ENCODE results near the gene DOC2A.

Gene DOC2A

GRCh38 chr16:30005341-30006094, 5.3 kb downstream of the DOC2A start:
- DNase-seq (ENCODE audit: low read depth in 2 of 2) = no peak

- DNase-seq (ENCODE audit: low read depth in 2 of 2) = no peak
These were observed 6.0 kb downstream of the DOC2A start for GRCh38 chr16:30004811-30005242.

- no peak for DNase-seq (ENCODE audit: low read depth in 2 of 2)
These were observed 6.4 kb downstream of the DOC2A start for GRCh38 chr16:30004424-30004776.

GRCh38 chr16:30003670-30004423, 7.0 kb downstream of the DOC2A start:
- DNase-seq (ENCODE audit: low read depth in 2 of 2) = no peak

- DNase-seq (ENCODE audit: low read depth in 2 of 2) = no peak
These were observed 8.0 kb downstream of the DOC2A start for GRCh38 chr16:30002614-30003346.

GRCh38 chr16:30000735-30001631, 9.8 kb downstream of the DOC2A start:
- no peak for DNase-seq (ENCODE audit: low read depth in 2 of 2)

GRCh38 chr16:29999605-30000004, 11.2 kb downstream of the DOC2A start:
- no peak for DNase-seq (ENCODE audit: low read depth in 2 of 2)

- DNase-seq (ENCODE audit: low read depth in 2 of 2) = no peak
These were observed 14.0 kb downstream of the DOC2A start for GRCh38 chr16:29996766-29997250.

GRCh38 chr16:29995911-29996765, 14.7 kb downstream of the DOC2A start, which contains the start of gene INO80E:
TSS of gene INO80E (plus strand) at chr16:29996241. CDS start at chr16:29996311, 70 bp downstream.
- peak; percentile 99 for DNase-seq (ENCODE audit: low read depth in 2 of 2)

GRCh38 chr16:29995324-29995910, 15.4 kb downstream of the DOC2A start, which contains the start of gene HIRIP3:
TSS of gene HIRIP3 (minus strand) at chr16:29995617. CDS start at chr16:29995605, 12 bp downstream.
- peak; percentile 71 to 74 for DNase-seq (ENCODE audit: low read depth in 2 of 2)

- peak in 1 of 2 donors; percentile 14 for DNase-seq (ENCODE audit: low read depth in 2 of 2)
These were observed 16.1 kb downstream of the DOC2A start for GRCh38 chr16:29994600-29995323.

GRCh38 chr16:29993903-29994599, 16.8 kb downstream of the DOC2A start:
- no peak for DNase-seq (ENCODE audit: low read depth in 2 of 2)

- no peak for DNase-seq (ENCODE audit: low read depth in 2 of 2)
These were observed 17.5 kb downstream of the DOC2A start for GRCh38 chr16:29993191-29993902.

GRCh38 chr16:29992344-29992967, 18.4 kb downstream of the DOC2A start:
- no peak for DNase-seq (ENCODE audit: low read depth in 2 of 2)

- DNase-seq (ENCODE audit: low read depth in 2 of 2) = no peak
These were observed 19.3 kb downstream of the DOC2A start for GRCh38 chr16:29991571-29991904.

GRCh38 chr16:29990883-29991570, 19.8 kb downstream of the DOC2A start:
- DNase-seq (ENCODE audit: low read depth in 2 of 2) = no peak

GRCh38 chr16:29990034-29990433, 20.8 kb downstream of the DOC2A start:
- DNase-seq (ENCODE audit: low read depth in 2 of 2) = no peak

Measured in activated CD8-positive, alpha-beta memory T cell treated with anti-CD3 and anti-CD28 coated beads for 4 hours (primary cell).